PC-9 (cell line): ENCODE results near the gene SPRED1. TPM values are rescaled to one million over a fixed set of nuclear protein-coding genes. Genes with fewer than 3 reads are reported as not detected.

ENCODE experiments used
- BruUV-seq: library from RNA; stranded (reverse); fragments of 400-500 nt; replicated peaks from 2 replicates; lab custom pipeline; 2021; lab: Mats Ljungman, UMichigan
- CTCF ChIA-PET: fragments of 300-600 bp; sonication (Branson Sonifier 250); formaldehyde crosslinking; loops from one replicate; lab custom pipeline; 2022; ENCODE audit warnings: antibody characterized with exemption; lab: Charles Lee
- POLR2A ChIA-PET: fragments of 300-600 bp; sonication (Branson Sonifier 250); formaldehyde crosslinking; loops from one replicate; lab custom pipeline; 2022; ENCODE audit warnings: antibody characterized with exemption; ENCODE audit not compliant: unreplicated experiment; lab: Charles Lee
- DNase-seq, 2 experiments: peaks; one replicate each; pipeline versions ENCODE4 v3.0.0 to v3.0.0-alpha.2; 2015 to 2022; ENCODE audit warnings: mixed read lengths in 1 of 2
- H2AFZ ChIP-seq: fragments of 200-600 bp; sonication (generic); 2 replicates; pipeline ENCODE4 v1.8.1; 2017; ENCODE audit warnings: antibody characterized with exemption
- H3F3A ChIP-seq: fragments of 200-600 bp; sonication (generic); 2 replicates; pipeline ENCODE4 v1.8.1; 2017; ENCODE audit warnings: antibody characterized with exemption, mild to moderate bottlenecking, low read depth; ENCODE audit not compliant: insufficient read depth
- H3K27ac ChIP-seq: fragments of 200-600 bp; sonication (generic); 2 replicates; pipeline ENCODE4 v1.6.1; 2016; ENCODE audit warnings: mixed run types
- H3K27me3 ChIP-seq: fragments of 200-600 bp; sonication (generic); 2 replicates; pipeline ENCODE4 v1.6.1; 2016; ENCODE audit warnings: low read depth, mixed run types; ENCODE audit not compliant: insufficient read depth
- H3K36me3 ChIP-seq: fragments of 200-600 bp; sonication (generic); 2 replicates; pipeline ENCODE4 v1.6.1; 2016; ENCODE audit warnings: low read depth, mixed run types
- H3K4me1 ChIP-seq: fragments of 200-600 bp; sonication (generic); replicated peaks from 2 replicates; pipeline ENCODE4 v1.6.1; 2016; ENCODE audit warnings: mixed run types; ENCODE audit not compliant: insufficient read depth
- H3K4me2 ChIP-seq: fragments of 200-600 bp; sonication (generic); 2 replicates; pipeline ENCODE4 v1.6.1; 2017; ENCODE audit warnings: mixed run types
- H3K4me3 ChIP-seq: fragments of 200-600 bp; sonication (generic); 2 replicates; pipeline ENCODE4 v1.6.1; 2016; ENCODE audit warnings: mixed run types
- H3K79me2 ChIP-seq: fragments of 200-600 bp; sonication (generic); 2 replicates; pipeline ENCODE4 v1.6.1; 2017; ENCODE audit warnings: low read depth, mixed run types
- H3K9me2 ChIP-seq: fragments of 200-600 bp; sonication (generic); 2 replicates; pipeline ENCODE4 v1.8.1; 2017; ENCODE audit warnings: mild to moderate bottlenecking; ENCODE audit not compliant: insufficient read depth
- H3K9me3 ChIP-seq: fragments of 200-600 bp; sonication (generic); 2 replicates; pipeline ENCODE4 v1.8.1; 2016; ENCODE audit warnings: low read depth; ENCODE audit not compliant: insufficient read depth
- H4K20me1 ChIP-seq: fragments of 200-600 bp; sonication (generic); 2 replicates; pipeline ENCODE4 v1.8.1; 2017; ENCODE audit not compliant: insufficient read depth
- EZH2 ChIP-seq: fragments of 200-600 bp; sonication (generic); IDR thresholded peaks from 2 replicates; pipeline ENCODE4 v1.8.0; 2017; ENCODE audit warnings: antibody characterized with exemption, low read depth
- intact Hi-C: fragments of 100-400 bp; cut with micrococcal nuclease; formaldehyde crosslinking; loops from one replicate; pipeline ENCODE4 v1.10.0; 2022; ENCODE audit not compliant: unreplicated experiment
- total RNA-seq: library from RNA; stranded (reverse); gene quantifications from 2 replicates; pipeline ENCODE4 v1.2.3, GENCODE V29; 2021
- TF ChIP-seq, protein P1 (sequence below): fragments of 200-600 bp; sonication (generic); conservative IDR thresholded peaks from 2 replicates; pipeline ENCODE4 v1.6.1; 2017; ENCODE audit warnings: mixed run types, antibody characterized with exemption, mild to moderate bottlenecking, moderate library complexity

Gene SPRED1
- total RNA-seq, 1 experiment from 2014 or later = 16.5 TPM

DNA sequence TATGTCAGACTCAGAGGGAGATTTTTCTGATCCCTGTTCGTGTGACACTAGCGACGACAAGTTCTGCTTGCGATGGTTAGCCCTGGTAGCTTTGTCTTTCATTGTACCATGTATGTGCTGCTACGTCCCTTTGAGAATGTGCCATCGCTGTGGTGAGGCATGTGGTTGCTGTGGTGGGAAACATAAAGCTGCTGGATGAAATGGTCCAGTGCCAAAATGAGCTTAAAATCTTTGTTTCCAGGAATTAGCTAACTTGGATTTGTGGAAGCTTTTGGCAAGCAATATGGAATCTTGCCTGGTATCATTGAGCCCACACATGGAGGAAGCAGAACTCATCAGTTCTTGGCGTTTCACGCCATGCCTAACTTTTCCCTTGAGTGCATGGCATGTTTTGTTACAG is 98.8 kb downstream of the SPRED1 start:
- H3F3A ChIP-seq = no peaks in the 10 kb centered on the region; the same call in 1 of the 2 replicates
- intact Hi-C loops = no loop called here
- no peak overlapping the region for H3K4me2 ChIP-seq
- no peak overlapping the region for H2AFZ ChIP-seq
- no peaks in the 10 kb centered on the region for H3K27me3 ChIP-seq
- no peak for DNase-seq
- ChIA-PET CTCF (no interaction called here), POLR2A (no interaction called here)
- TF ChIP-seq, protein P1, sequence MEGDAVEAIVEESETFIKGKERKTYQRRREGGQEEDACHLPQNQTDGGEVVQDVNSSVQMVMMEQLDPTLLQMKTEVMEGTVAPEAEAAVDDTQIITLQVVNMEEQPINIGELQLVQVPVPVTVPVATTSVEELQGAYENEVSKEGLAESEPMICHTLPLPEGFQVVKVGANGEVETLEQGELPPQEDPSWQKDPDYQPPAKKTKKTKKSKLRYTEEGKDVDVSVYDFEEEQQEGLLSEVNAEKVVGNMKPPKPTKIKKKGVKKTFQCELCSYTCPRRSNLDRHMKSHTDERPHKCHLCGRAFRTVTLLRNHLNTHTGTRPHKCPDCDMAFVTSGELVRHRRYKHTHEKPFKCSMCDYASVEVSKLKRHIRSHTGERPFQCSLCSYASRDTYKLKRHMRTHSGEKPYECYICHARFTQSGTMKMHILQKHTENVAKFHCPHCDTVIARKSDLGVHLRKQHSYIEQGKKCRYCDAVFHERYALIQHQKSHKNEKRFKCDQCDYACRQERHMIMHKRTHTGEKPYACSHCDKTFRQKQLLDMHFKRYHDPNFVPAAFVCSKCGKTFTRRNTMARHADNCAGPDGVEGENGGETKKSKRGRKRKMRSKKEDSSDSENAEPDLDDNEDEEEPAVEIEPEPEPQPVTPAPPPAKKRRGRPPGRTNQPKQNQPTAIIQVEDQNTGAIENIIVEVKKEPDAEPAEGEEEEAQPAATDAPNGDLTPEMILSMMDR = no peak
- no peak for TF ChIP-seq EZH2
- no peaks in the 10 kb centered on the region for H3K4me1 ChIP-seq
- H3K27ac ChIP-seq = no peak overlapping the region
- H3K4me3 ChIP-seq = no peak overlapping the region
- 0 out of 2 replicates have a peak, but pooled peaks cover 5% of the 10 kb centered on the region for H3K36me3 ChIP-seq
- no peaks in the 10 kb centered on the region for H3K9me3 ChIP-seq
- H3K79me2 ChIP-seq = no peaks in the 10 kb centered on the region
- no peaks in the 10 kb centered on the region for H4K20me1 ChIP-seq
- H3K9me2 ChIP-seq = no peaks in the 10 kb centered on the region
- BruUV-seq = no TSS peak

DNA sequence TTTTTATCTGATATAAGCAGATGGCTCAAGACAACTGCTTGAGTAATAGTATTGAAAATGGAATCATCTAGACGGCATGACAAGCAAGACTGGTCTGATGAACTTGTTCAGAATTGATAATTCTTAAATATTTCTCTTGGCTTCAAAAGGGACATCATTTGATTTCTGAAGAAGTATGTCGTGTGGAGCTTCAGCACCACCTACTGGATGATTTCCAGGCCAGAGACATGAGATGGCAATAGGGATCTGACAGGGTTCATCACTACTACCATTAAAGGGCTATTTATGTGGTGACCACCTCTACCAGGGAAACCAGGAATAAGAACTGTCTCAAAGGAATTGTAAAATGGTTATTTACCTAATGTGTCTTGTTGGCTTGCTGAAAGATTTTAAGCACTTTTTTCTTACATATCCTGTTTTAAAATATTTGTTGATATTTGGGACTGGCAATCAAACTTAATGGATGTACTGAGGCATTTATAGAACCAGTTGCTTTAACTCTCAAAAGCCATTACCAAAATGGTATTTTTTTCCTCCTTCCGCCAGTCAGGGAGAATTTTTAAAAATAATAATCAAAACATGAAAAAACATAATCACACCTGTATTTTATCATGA is 101.8 kb downstream of the SPRED1 start:
- BruUV-seq = no TSS peak
- TF ChIP-seq EZH2 = no peak
- TF ChIP-seq, protein P1 = peak; percentile 74
- no peaks in the 10 kb centered on the region for H4K20me1 ChIP-seq
- POLR2A ChIA-PET = interaction anchor here (0.6 kb wide), 1 partner anchor 102 kb away, joined by 5 read pairs; the partner anchor contains the start of gene SPRED1
- H3K79me2 ChIP-seq = no peaks in the 10 kb centered on the region
- no peaks in the 10 kb centered on the region for H3K9me2 ChIP-seq
- no peak overlapping the region for H3K4me2 ChIP-seq
- CTCF ChIA-PET = no interaction called here
- peak; percentile 41 to 51 for DNase-seq
- H3K36me3 ChIP-seq = no peaks in the 10 kb centered on the region
- intact Hi-C loops = loop anchor here (1.0 to 2.0 kb wide), 2 partner anchors 352 to 359 kb away; no protein-coding TSS in a partner anchor
- no peak overlapping the region for H3K27ac ChIP-seq
- H3K9me3 ChIP-seq = no peaks in the 10 kb centered on the region
- no peaks in the 10 kb centered on the region; the same call in 1 of the 2 replicates for H3F3A ChIP-seq
- H3K4me1 ChIP-seq = no peaks in the 10 kb centered on the region
- H3K27me3 ChIP-seq = no peaks in the 10 kb centered on the region
- H3K4me3 ChIP-seq = no peak overlapping the region
- no peak overlapping the region for H2AFZ ChIP-seq

DNA sequence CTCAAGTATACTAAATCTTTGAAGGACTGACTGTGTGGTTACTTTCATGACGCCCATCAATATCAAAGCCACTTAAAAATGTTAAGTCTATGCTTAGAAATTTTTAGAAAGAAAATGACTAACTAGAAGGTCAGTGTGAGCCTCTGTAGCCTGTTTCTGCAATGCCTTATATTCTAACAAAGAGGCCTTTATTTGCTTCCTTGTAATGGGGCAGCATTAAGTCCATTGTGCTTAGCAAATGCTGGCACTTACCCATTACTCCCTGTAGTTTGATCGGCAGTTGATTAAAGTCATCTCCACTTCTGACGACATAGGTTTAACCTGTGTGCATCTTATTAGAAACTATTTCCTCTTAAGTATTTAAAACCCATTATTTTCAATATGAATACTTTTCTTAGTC is 109.7 kb downstream of the SPRED1 start:
- Histone ChIP-seq H3K79me2 (no peaks in the 10 kb centered on the region), H3K4me3 (no peak overlapping the region), H3K36me3 (no peaks in the 10 kb centered on the region), H3K4me2 (no peak overlapping the region), H4K20me1 (no peaks in the 10 kb centered on the region), H2AFZ (no peak overlapping the region), H3K9me3 (no peaks in the 10 kb centered on the region), H3K27me3 (no peaks in the 10 kb centered on the region), H3K9me2 (no peaks in the 10 kb centered on the region), H3K4me1 (no peaks in the 10 kb centered on the region), H3F3A (no peaks in the 10 kb centered on the region), H3K27ac (no peak overlapping the region)
- TF ChIP-seq EZH2 = no peak
- TF ChIP-seq, protein P1 = no peak
- intact Hi-C loops = no loop called here
- ChIA-PET CTCF (no interaction called here), POLR2A (no interaction called here)
- no TSS peak for BruUV-seq
- no peak for DNase-seq
